Neural cell (in vitro differentiated cells): ENCODE measurements around the gene TNFRSF13B. TPM values are rescaled to one million over a fixed set of nuclear protein-coding genes. Genes with fewer than 3 reads are reported as not detected.

Experiments used
- H2AFZ ChIP-seq: fragments of 200-600, 300-800 bp; sonication (generic), shearing (Covaris generic); 2 replicates; pipeline ENCODE4 v1.6.0; 2014; ENCODE audit warnings: low read depth, mild to moderate bottlenecking, antibody characterized with exemption, low read length, moderate library complexity
- H3F3A ChIP-seq: fragments of 200-600 bp; shearing (Covaris generic); 2 replicates; pipeline ENCODE4 v1.6.1; 2016; ENCODE audit warnings: mild to moderate bottlenecking, moderate library complexity, mixed read lengths, antibody characterized with exemption, low read length; ENCODE audit not compliant: insufficient read depth, poor library complexity, severe bottlenecking
- H3K27ac ChIP-seq: fragments of 200-600, 300-800 bp; sonication (generic), shearing (Covaris generic); 2 replicates; pipeline ENCODE4 v1.5.1; 2014; ENCODE audit warnings: mild to moderate bottlenecking, low read length, moderate library complexity
- H3K27me3 ChIP-seq: fragments of 300-800, 200-600 bp; sonication (generic), shearing (Covaris generic); 2 replicates; pipeline ENCODE4 v1.6.0; 2014; ENCODE audit warnings: mild to moderate bottlenecking, low read depth, low read length, moderate library complexity; ENCODE audit not compliant: insufficient read depth
- H3K36me3 ChIP-seq: fragments of 300-800, 200-600 bp; sonication (generic), shearing (Covaris generic); 2 replicates; pipeline ENCODE4 v1.5.1; 2014; ENCODE audit warnings: mild to moderate bottlenecking, antibody characterized with exemption, low read length, moderate library complexity; ENCODE audit not compliant: insufficient read depth
- H3K4me2 ChIP-seq: fragments of 300-800, 200-600 bp; sonication (generic), shearing (Covaris generic); 2 replicates; pipeline ENCODE4 v1.6.0; 2014; ENCODE audit warnings: mild to moderate bottlenecking, low read length
- H3K4me3 ChIP-seq: fragments of 300-800, 200-600 bp; sonication (generic), shearing (Covaris generic); 2 replicates; pipeline ENCODE4 v1.5.1; 2014; ENCODE audit warnings: mild to moderate bottlenecking, low read length, moderate library complexity
- H3K79me2 ChIP-seq: fragments of 200-600 bp; shearing (Covaris generic); replicated peaks from 2 replicates; pipeline ENCODE4 v1.6.0; 2014; ENCODE audit warnings: mild to moderate bottlenecking, low read length, moderate library complexity; ENCODE audit not compliant: insufficient read depth
- H3K9ac ChIP-seq: fragments of 300-800, 200-600 bp; sonication (generic), shearing (Covaris generic); 2 replicates; pipeline ENCODE4 v1.6.1; 2016; ENCODE audit warnings: mild to moderate bottlenecking, low read length, mixed read lengths
- H3K9me2 ChIP-seq: fragments of 200-600 bp; shearing (Covaris generic); 2 replicates; pipeline ENCODE4 v1.6.1; 2016; ENCODE audit warnings: mild to moderate bottlenecking, low read length, mixed read lengths; ENCODE audit not compliant: insufficient read depth
- H3K9me3 ChIP-seq: fragments of 200-600, 300-800 bp; sonication (generic), shearing (Covaris generic); 2 replicates; pipeline ENCODE4 v1.6.1; 2016; ENCODE audit warnings: mild to moderate bottlenecking, mixed run types, low read length, moderate library complexity, mixed read lengths
- H4K20me1 ChIP-seq: fragments of 200-600 bp; shearing (Covaris generic); 2 replicates; pipeline ENCODE4 v1.6.1; 2016; ENCODE audit warnings: mild to moderate bottlenecking, mixed run types; ENCODE audit not compliant: insufficient read depth
- EP300 ChIP-seq: fragments of 450-650 bp; conservative IDR thresholded peaks from 2 replicates; pipeline ENCODE4 v1.6.1; 2014; ENCODE audit warnings: antibody characterized with exemption, mild to moderate bottlenecking, moderate library complexity; ENCODE audit not compliant: poor library complexity, severe bottlenecking
- EZH2 ChIP-seq: fragments of 200-600, 300-800 bp; shearing (Covaris generic), sonication (generic); IDR thresholded peaks from 2 replicates; pipeline ENCODE4 v1.6.1; 2014; ENCODE audit warnings: antibody characterized with exemption, low read length, borderline replicate concordance, mild to moderate bottlenecking; ENCODE audit not compliant: insufficient read depth, poor library complexity, severe bottlenecking
- MXI1 ChIP-seq: fragments of 450-650 bp; conservative IDR thresholded peaks from 2 replicates; pipeline ENCODE4 v1.6.1; 2014; ENCODE audit warnings: antibody characterized with exemption, mild to moderate bottlenecking; ENCODE audit not compliant: poor library complexity, severe bottlenecking
- POLR2AphosphoS5 ChIP-seq: IDR thresholded peaks from 2 replicates; pipeline ENCODE4 v1.6.1; 2012
- RAD21 ChIP-seq: fragments of 450-650 bp; conservative IDR thresholded peaks from 2 replicates; pipeline ENCODE4 v1.6.1; 2014; ENCODE audit warnings: antibody characterized with exemption, mild to moderate bottlenecking, moderate library complexity
- REST ChIP-seq: IDR thresholded peaks from 2 replicates; pipeline ENCODE4 v1.6.1; 2012; ENCODE audit warnings: borderline replicate concordance
- SMC3 ChIP-seq: fragments of 450-650 bp; conservative IDR thresholded peaks from 2 replicates; pipeline ENCODE4 v1.6.1; 2014; ENCODE audit warnings: antibody characterized with exemption, mild to moderate bottlenecking, moderate library complexity; ENCODE audit not compliant: poor library complexity
- TAF1 ChIP-seq: IDR thresholded peaks from 2 replicates; pipeline ENCODE4 v1.6.1; 2012; ENCODE audit warnings: low read depth
- polyA plus RNA-seq: library from polyadenylated mRNA; depleted of rRNA; stranded (reverse); fragments of >200 nt; gene quantifications from 2 replicates; pipeline ENCODE4 v1.2.3, GENCODE V29; 2014
- TF ChIP-seq, protein P1 (sequence below): fragments of 450-650 bp; IDR thresholded peaks from 2 replicates; pipeline ENCODE4 v1.5.1; 2014; ENCODE audit warnings: antibody characterized with exemption, mild to moderate bottlenecking, moderate library complexity; ENCODE audit not compliant: poor library complexity, severe bottlenecking

The TNFRSF13B gene
- polyA plus RNA-seq, 1 donor from 2014 or later = not detected

DNA sequence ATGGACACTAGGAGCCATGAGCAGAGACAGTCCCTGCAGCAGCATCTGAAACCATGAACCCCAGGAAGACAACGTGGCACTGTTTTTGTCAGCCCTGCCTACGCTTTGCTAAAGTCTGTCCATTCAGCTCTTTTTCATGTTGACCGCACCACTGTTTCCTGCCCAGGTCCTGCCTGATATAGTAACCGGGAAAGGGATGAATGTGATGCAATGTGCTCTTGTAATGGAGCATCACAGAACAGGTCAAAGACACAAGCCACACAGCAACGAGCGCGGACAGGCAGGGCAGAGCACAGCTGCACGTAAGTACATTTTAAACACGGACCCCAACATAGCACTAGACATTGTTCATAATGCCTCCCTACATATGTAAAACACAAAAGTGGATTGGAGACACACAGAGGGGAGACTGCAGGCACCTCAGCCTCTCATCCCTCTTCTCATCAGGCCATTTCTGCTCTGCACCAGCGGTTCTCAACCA lies 16.9 kb upstream of the TNFRSF13B start:
- H4K20me1 ChIP-seq = no peaks in the 10 kb centered on the region
- no peaks in the 10 kb centered on the region for H3K27me3 ChIP-seq
- no peaks in the 10 kb centered on the region for H3K9me3 ChIP-seq
- TF ChIP-seq EP300 = no peak
- TF ChIP-seq POLR2AphosphoS5 = no peak
- no peak for TF ChIP-seq RAD21
- TF ChIP-seq REST = no peak
- no peak for TF ChIP-seq EZH2
- H3K4me3 ChIP-seq = no peak overlapping the region
- H3K27ac ChIP-seq = no peak overlapping the region
- H3K9ac ChIP-seq = no peak overlapping the region
- H3K36me3 ChIP-seq = no peaks in the 10 kb centered on the region
- H3K79me2 ChIP-seq = no peaks in the 10 kb centered on the region
- no peaks in the 10 kb centered on the region for H3F3A ChIP-seq
- no peak overlapping the region for H3K4me2 ChIP-seq
- H3K9me2 ChIP-seq = no peaks in the 10 kb centered on the region
- H2AFZ ChIP-seq = no peak overlapping the region

GRCh38 chr17:16987830-16988601 lies 16.1 kb upstream of the TNFRSF13B start:
- no peak overlapping the region for H3K9ac ChIP-seq
- no peaks in the 10 kb centered on the region for H3F3A ChIP-seq
- H2AFZ ChIP-seq = no peak overlapping the region
- no peak overlapping the region for H3K4me3 ChIP-seq
- H3K36me3 ChIP-seq = no peaks in the 10 kb centered on the region
- H3K27me3 ChIP-seq = no peaks in the 10 kb centered on the region
- H4K20me1 ChIP-seq = no peaks in the 10 kb centered on the region
- no peak overlapping the region for H3K27ac ChIP-seq
- H3K79me2 ChIP-seq = no peaks in the 10 kb centered on the region
- no peaks in the 10 kb centered on the region for H3K9me2 ChIP-seq
- H3K4me2 ChIP-seq = no peak overlapping the region
- TF ChIP-seq REST = no peak
- TF ChIP-seq SMC3 = no peak
- TF ChIP-seq EZH2 = no peak
- TF ChIP-seq EP300 = no peak
- no peak for TF ChIP-seq RAD21
- no peak for TF ChIP-seq TAF1
- TF ChIP-seq POLR2AphosphoS5 = no peak
- TF ChIP-seq MXI1 = no peak
- TF ChIP-seq, protein P1, sequence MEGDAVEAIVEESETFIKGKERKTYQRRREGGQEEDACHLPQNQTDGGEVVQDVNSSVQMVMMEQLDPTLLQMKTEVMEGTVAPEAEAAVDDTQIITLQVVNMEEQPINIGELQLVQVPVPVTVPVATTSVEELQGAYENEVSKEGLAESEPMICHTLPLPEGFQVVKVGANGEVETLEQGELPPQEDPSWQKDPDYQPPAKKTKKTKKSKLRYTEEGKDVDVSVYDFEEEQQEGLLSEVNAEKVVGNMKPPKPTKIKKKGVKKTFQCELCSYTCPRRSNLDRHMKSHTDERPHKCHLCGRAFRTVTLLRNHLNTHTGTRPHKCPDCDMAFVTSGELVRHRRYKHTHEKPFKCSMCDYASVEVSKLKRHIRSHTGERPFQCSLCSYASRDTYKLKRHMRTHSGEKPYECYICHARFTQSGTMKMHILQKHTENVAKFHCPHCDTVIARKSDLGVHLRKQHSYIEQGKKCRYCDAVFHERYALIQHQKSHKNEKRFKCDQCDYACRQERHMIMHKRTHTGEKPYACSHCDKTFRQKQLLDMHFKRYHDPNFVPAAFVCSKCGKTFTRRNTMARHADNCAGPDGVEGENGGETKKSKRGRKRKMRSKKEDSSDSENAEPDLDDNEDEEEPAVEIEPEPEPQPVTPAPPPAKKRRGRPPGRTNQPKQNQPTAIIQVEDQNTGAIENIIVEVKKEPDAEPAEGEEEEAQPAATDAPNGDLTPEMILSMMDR = no peak
- no peaks in the 10 kb centered on the region for H3K9me3 ChIP-seq
